ENCODE data around the gene RPS19.

Gene RPS19

GRCh38 chr19:41915021-41915775, 55.1 kb downstream of the RPS19 start:
- DNase-seq (ENCODE audit: low spot score): no peak

DNA sequence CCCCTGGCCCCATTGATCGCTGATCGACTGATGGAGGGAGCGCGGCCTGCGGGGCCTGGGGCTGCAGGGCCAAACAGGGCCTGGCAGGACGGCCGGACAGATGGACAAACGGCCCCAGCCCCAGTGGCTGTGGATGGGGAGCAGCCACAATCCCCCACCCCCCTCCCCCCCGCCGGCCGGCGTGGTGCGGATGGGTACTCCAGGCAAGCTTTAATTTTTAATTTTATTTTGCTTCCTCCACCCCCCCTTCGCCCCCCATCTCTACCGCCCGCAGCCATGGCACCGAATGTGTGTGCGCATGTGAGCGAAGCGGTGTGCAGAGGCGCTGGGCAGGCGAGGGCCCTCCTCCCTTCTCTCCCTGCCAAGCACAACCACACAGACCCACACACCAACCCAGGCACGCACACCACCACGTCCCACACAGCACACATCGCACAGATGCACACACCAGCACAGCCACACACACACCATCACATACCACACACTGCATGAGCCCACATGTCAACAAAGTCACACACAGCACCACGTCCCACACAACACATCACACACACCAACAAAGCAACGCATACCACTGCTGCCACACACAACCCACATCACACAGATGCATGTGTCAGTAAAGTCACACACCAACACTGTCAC, 55.8 kb downstream of the RPS19 start:
- no peak for DNase-seq (ENCODE audit: low spot score)

- no peak for DNase-seq (ENCODE audit: low spot score)
These were observed 57.6 kb downstream of the RPS19 start for GRCh38 chr19:41917676-41918075.

- no peak for DNase-seq (ENCODE audit: low spot score)
These were observed 58.0 kb downstream of the RPS19 start for GRCh38 chr19:41918095-41918494.

- DNase-seq (ENCODE audit: low spot score): no peak
These were observed 58.7 kb downstream of the RPS19 start for GRCh38 chr19:41918653-41919244.

GRCh38 chr19:41919948-41920712, 60.1 kb downstream of the RPS19 start:
- DNase-seq (ENCODE audit: low spot score): no peak

- no peak for DNase-seq (ENCODE audit: low spot score)
These were observed 61.0 kb downstream of the RPS19 start for GRCh38 chr19:41920882-41921576.

DNA sequence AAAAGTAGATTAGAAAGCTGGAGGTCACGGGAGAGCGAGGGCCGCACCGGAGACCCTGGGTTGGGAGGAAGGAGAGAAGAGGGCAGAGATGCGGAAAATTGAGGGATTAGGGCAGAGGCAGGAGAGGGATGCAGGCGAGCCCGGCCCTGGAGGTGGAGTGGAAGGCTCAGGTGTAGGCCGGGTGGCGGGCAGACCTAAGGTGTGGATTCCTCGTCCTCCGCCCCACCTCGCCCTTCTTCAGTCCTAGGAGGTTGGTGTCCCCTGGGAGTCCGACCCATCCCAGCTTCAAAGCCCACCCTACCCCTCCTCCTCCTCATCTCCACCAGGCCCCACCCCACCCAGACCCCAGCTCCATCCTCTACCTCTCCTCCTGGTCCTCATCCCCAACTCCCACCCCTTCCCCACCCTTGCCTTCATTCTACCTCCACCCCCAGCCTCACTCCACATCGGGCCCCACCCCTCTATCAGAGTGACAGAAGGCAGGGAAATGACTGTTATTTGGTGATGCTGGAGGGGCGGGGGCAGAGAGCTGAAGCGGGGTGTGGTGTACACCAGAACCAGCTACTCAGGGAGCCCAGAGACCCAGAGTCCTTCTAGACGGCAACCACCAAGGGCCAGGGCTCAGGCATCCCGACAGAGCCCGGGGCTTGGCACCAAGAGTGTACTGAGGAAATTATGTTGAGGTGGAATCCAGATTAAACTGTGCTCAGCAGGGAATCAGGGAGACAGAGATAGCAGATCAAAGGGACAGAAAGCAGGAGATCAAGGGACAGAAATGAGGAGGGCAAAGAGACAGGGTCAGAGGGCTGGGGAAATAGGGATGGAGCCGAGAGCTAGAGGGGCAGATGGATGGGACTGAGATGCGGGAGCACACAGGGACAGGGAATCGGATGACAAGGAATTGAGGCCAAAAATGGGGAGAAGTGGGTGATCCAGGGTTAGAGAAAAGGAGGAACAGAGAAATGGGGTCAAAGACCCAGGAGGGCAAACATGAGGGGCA, 61.8 kb downstream of the RPS19 start:
- no peak for DNase-seq (ENCODE audit: low spot score)
